Measurements from ENCODE around the gene SFSWAP.
A peak's percentile ranks its signal among the peaks of the same experiment; 100 is the strongest.

Gene SFSWAP

DNA sequence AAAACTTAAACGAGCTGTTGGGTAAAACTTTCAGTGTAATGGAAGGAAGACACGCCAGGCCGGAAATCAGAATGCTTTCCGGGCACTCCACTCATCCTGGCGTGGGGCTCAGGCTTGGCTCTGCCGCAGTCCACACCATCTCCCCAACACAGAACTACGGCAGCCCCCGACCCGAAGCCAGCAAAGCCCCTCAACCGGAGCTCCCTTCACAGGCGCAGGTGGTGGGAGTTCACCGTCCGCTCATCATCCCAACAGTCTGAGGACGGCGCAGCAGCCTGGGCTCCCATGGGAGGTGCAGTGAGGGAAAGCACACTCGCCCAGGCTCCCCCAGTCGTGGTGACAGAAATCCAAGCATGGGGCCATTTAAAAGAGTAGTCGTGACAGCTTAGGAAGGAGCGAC, 106.4 kb downstream of the SFSWAP start:
- Histone ChIP-seq H4K91ac (ENCODE audit: low read depth, low read length, poor library complexity) (no peak overlapping the region), H2BK15ac (ENCODE audit: low read length) (no peak overlapping the region), H3K27ac (replicated peaks; ENCODE audit: low read length) (no peak overlapping the region), H2AFZ (ENCODE audit: low read length) (peak overlapping the region; percentile 45), H3K23ac (ENCODE audit: low read depth, low read length, poor library complexity) (no peak overlapping the region), H3K4me2 (ENCODE audit: insufficient read depth, low read length, poor library complexity, severe bottlenecking) (no peak overlapping the region), H3K4me1 (ENCODE audit: control insufficient read depth in 2 of 2, insufficient read depth in 1 of 2, low read depth in 1 of 2, low read length in 2 of 2) (no peaks in the 10 kb centered on the region), H3K9ac (ENCODE audit: low read depth, low read length, poor library complexity) (no peak overlapping the region), H3K14ac (ENCODE audit: low read length) (no peak overlapping the region), H3K4ac (ENCODE audit: low read length) (no peak overlapping the region), H3K79me1 (ENCODE audit: low read depth, low read length) (no peaks in the 10 kb centered on the region), H3K9me3 (replicated peaks in 1 of 2; ENCODE audit: control insufficient read depth in 2 of 2, insufficient read depth in 1 of 2, low read depth in 1 of 2, low read length in 2 of 2) (peaks cover 0 to 4% of the 10 kb centered on the region in 2 donors), H4K8ac (ENCODE audit: low read depth, low read length) (no peak overlapping the region), H2AK5ac (ENCODE audit: low read depth, low read length) (no peak overlapping the region), H2BK12ac (ENCODE audit: low read length) (no peak overlapping the region), H3K27me3 (ENCODE audit: control insufficient read depth in 3 of 3, insufficient read depth in 3 of 3, low read depth in 1 of 3, low read length in 3 of 3) (no peaks in the 10 kb centered on the region), H2BK120ac (ENCODE audit: low read depth, low read length) (no peak overlapping the region), H3K4me3 (ENCODE audit: low read length in 2 of 2) (no peak overlapping the region), H3K36me3 (replicated peaks in 1 of 2; ENCODE audit: control insufficient read depth in 2 of 2, insufficient read depth in 2 of 2, low read length in 2 of 2) (no peaks in the 10 kb centered on the region), H2BK5ac (ENCODE audit: low read length) (no peak overlapping the region), H3K18ac (ENCODE audit: low read length) (peak overlapping the region; percentile 49)
- no peak for DNase-seq (ENCODE audit: low spot score)
- no CpG with 5 or more reads among the region's 19 CpGs for WGBS, 2 donors (ENCODE audit: extremely low coverage in 2 of 2, insufficient read length in 2 of 2, insufficient replicate concordance in 1 of 2)

DNA sequence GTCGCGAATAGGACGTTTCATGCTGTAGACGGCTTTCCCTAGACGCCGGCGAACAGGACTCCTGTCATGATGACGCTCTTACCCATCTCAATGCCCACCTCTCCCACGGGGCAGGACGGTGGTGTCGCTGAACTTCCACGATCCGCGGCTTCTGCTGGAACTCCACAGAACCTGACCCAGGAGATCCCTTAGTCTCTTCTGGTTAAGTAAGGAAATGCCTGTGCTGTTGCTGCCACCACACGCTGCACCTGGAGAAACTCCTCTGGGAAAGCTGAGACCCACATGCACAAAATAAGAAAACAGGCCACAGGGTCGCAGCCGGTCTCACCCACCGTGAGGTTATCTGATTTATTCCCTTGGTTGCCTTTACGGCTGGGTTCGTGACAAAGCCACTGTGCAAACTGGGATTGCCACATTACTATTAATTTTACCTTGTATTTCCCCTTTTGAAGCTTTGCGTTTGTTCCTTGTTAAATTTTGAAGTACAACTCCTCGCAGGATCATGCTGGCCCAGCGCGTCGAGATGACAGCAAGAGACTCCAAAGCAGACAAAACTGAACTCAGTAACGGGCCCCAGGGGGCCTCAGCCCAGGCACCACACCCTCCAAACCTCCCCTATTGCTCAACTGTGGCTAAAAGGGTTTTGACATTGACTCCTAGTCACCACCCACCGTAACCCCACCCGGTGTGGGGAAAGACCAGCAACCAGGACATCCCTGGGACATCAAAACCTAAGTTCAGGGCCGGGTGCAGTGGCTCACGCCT, 108.1 kb downstream of the SFSWAP start:
- Histone ChIP-seq H3K27me3 (ENCODE audit: control insufficient read depth in 3 of 3, insufficient read depth in 3 of 3, low read depth in 1 of 3, low read length in 3 of 3) (no peaks in the 10 kb centered on the region), H3K9ac (ENCODE audit: low read depth, low read length, poor library complexity) (no peak overlapping the region), H3K36me3 (replicated peaks in 1 of 2; ENCODE audit: control insufficient read depth in 2 of 2, insufficient read depth in 2 of 2, low read length in 2 of 2) (no peaks in the 10 kb centered on the region), H3K4me3 (ENCODE audit: low read length in 2 of 2) (no peak overlapping the region), H3K18ac (ENCODE audit: low read length) (no peak overlapping the region), H3K4me1 (ENCODE audit: control insufficient read depth in 2 of 2, insufficient read depth in 1 of 2, low read depth in 1 of 2, low read length in 2 of 2) (no peaks in the 10 kb centered on the region), H4K91ac (ENCODE audit: low read depth, low read length, poor library complexity) (no peak overlapping the region), H3K4ac (ENCODE audit: low read length) (no peak overlapping the region), H3K4me2 (ENCODE audit: insufficient read depth, low read length, poor library complexity, severe bottlenecking) (no peak overlapping the region), H3K9me3 (replicated peaks in 1 of 2; ENCODE audit: control insufficient read depth in 2 of 2, insufficient read depth in 1 of 2, low read depth in 1 of 2, low read length in 2 of 2) (peaks cover 0 to 3% of the 10 kb centered on the region in 2 donors), H2BK5ac (ENCODE audit: low read length) (no peak overlapping the region), H4K8ac (ENCODE audit: low read depth, low read length) (no peak overlapping the region), H3K27ac (replicated peaks; ENCODE audit: low read length) (no peak overlapping the region), H2AFZ (ENCODE audit: low read length) (no peak overlapping the region), H3K79me1 (ENCODE audit: low read depth, low read length) (no peaks in the 10 kb centered on the region), H2BK15ac (ENCODE audit: low read length) (no peak overlapping the region), H2BK12ac (ENCODE audit: low read length) (no peak overlapping the region), H2AK5ac (ENCODE audit: low read depth, low read length) (no peak overlapping the region), H3K14ac (ENCODE audit: low read length) (no peak overlapping the region), H2BK120ac (ENCODE audit: low read depth, low read length) (no peak overlapping the region), H3K23ac (ENCODE audit: low read depth, low read length, poor library complexity) (no peak overlapping the region)
- DNase-seq (ENCODE audit: low spot score): no peak
- no CpG with 5 or more reads among the region's 30 CpGs for WGBS, 2 donors (ENCODE audit: extremely low coverage in 2 of 2, insufficient read length in 2 of 2, insufficient replicate concordance in 1 of 2)

DNA sequence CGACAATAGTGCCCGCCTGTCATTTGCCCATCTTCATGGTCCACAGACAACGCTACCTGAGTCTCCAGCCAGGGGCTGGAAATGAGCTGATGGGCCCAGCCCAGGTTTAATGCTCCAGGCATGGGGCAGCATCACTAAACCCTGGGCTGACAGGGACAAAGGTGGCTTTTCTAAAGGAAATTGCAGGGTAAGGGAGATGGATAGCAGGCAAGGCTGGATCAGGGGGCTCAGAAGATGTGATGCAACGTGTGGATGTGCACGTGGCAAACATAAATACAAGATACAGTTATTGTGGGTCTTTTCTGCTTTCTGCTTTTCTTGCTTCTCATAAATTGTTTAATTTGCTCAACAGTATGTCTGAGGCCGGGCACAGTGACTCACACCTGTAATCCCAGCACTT, 113.6 kb downstream of the SFSWAP start:
- Histone ChIP-seq H3K23ac (ENCODE audit: low read depth, low read length, poor library complexity) (no peak overlapping the region), H3K4me2 (ENCODE audit: insufficient read depth, low read length, poor library complexity, severe bottlenecking) (no peak overlapping the region), H3K27ac (replicated peaks; ENCODE audit: low read length) (no peak overlapping the region), H2AFZ (ENCODE audit: low read length) (no peak overlapping the region), H3K79me1 (ENCODE audit: low read depth, low read length) (no peaks in the 10 kb centered on the region), H3K9ac (ENCODE audit: low read depth, low read length, poor library complexity) (no peak overlapping the region), H3K36me3 (replicated peaks in 1 of 2; ENCODE audit: control insufficient read depth in 2 of 2, insufficient read depth in 2 of 2, low read length in 2 of 2) (no peaks in the 10 kb centered on the region), H3K9me3 (replicated peaks in 1 of 2; ENCODE audit: control insufficient read depth in 2 of 2, insufficient read depth in 1 of 2, low read depth in 1 of 2, low read length in 2 of 2) (peaks cover 0 to 3% of the 10 kb centered on the region in 2 donors), H3K4ac (ENCODE audit: low read length) (no peak overlapping the region), H2BK5ac (ENCODE audit: low read length) (no peak overlapping the region), H4K8ac (ENCODE audit: low read depth, low read length) (no peak overlapping the region), H3K18ac (ENCODE audit: low read length) (no peak overlapping the region), H3K27me3 (ENCODE audit: control insufficient read depth in 3 of 3, insufficient read depth in 3 of 3, low read depth in 1 of 3, low read length in 3 of 3) (peaks cover 7 to 11% (median 9%) of the 10 kb centered on the region in 3 experiments), H3K14ac (ENCODE audit: low read length) (no peak overlapping the region), H3K4me1 (ENCODE audit: control insufficient read depth in 2 of 2, insufficient read depth in 1 of 2, low read depth in 1 of 2, low read length in 2 of 2) (peaks cover 3 to 6% of the 10 kb centered on the region in 2 donors), H2BK12ac (ENCODE audit: low read length) (no peak overlapping the region), H2BK15ac (ENCODE audit: low read length) (no peak overlapping the region), H3K4me3 (ENCODE audit: low read length in 2 of 2) (no peak overlapping the region), H2AK5ac (ENCODE audit: low read depth, low read length) (peak overlapping the region; percentile 35), H2BK120ac (ENCODE audit: low read depth, low read length) (no peak overlapping the region), H4K91ac (ENCODE audit: low read depth, low read length, poor library complexity) (no peak overlapping the region)
- DNase-seq (ENCODE audit: low spot score): no peak
- no CpG with 5 or more reads among the region's 6 CpGs for WGBS, 2 donors (ENCODE audit: extremely low coverage in 2 of 2, insufficient read length in 2 of 2, insufficient replicate concordance in 1 of 2)

- Histone ChIP-seq H3K9me3 (replicated peaks in 1 of 2; ENCODE audit: control insufficient read depth in 2 of 2, insufficient read depth in 1 of 2, low read depth in 1 of 2, low read length in 2 of 2) (peaks cover 0 to 3% of the 10 kb centered on the region in 2 donors), H3K4me1 (ENCODE audit: control insufficient read depth in 2 of 2, insufficient read depth in 1 of 2, low read depth in 1 of 2, low read length in 2 of 2) (peaks cover 7 to 9% of the 10 kb centered on the region in 2 donors), H3K4me2 (ENCODE audit: insufficient read depth, low read length, poor library complexity, severe bottlenecking) (no peak overlapping the region), H3K18ac (ENCODE audit: low read length) (peak overlapping the region; percentile 23), H4K8ac (ENCODE audit: low read depth, low read length) (no peak overlapping the region), H2AFZ (ENCODE audit: low read length) (no peak overlapping the region), H3K4ac (ENCODE audit: low read length) (no peak overlapping the region), H3K27ac (replicated peaks; ENCODE audit: low read length) (no peak overlapping the region), H3K4me3 (ENCODE audit: low read length in 2 of 2) (no peak overlapping the region), H3K23ac (ENCODE audit: low read depth, low read length, poor library complexity) (no peak overlapping the region), H2BK12ac (ENCODE audit: low read length) (no peak overlapping the region), H3K9ac (ENCODE audit: low read depth, low read length, poor library complexity) (no peak overlapping the region), H3K27me3 (ENCODE audit: control insufficient read depth in 3 of 3, insufficient read depth in 3 of 3, low read depth in 1 of 3, low read length in 3 of 3) (peaks cover 7 to 20% (median 12%) of the 10 kb centered on the region in 3 experiments), H3K79me1 (ENCODE audit: low read depth, low read length) (no peaks in the 10 kb centered on the region), H3K14ac (ENCODE audit: low read length) (no peak overlapping the region), H2BK120ac (ENCODE audit: low read depth, low read length) (no peak overlapping the region), H3K36me3 (replicated peaks in 1 of 2; ENCODE audit: control insufficient read depth in 2 of 2, insufficient read depth in 2 of 2, low read length in 2 of 2) (no peaks in the 10 kb centered on the region), H2BK5ac (ENCODE audit: low read length) (peak overlapping the region; percentile 75), H2BK15ac (ENCODE audit: low read length) (no peak overlapping the region), H4K91ac (ENCODE audit: low read depth, low read length, poor library complexity) (no peak overlapping the region), H2AK5ac (ENCODE audit: low read depth, low read length) (no peak overlapping the region)
- no peak for DNase-seq (ENCODE audit: low spot score)
- no CpG with 5 or more reads among the region's 18 CpGs for WGBS, 2 donors (ENCODE audit: extremely low coverage in 2 of 2, insufficient read length in 2 of 2, insufficient replicate concordance in 1 of 2)
These were observed 114.4 kb downstream of the SFSWAP start for GRCh38 chr12:131825146-131825892.

Data from neuronal stem cell (in vitro differentiated cells).